ENCODE measurements around the gene ADARB2.

The ADARB2 gene

DNA sequence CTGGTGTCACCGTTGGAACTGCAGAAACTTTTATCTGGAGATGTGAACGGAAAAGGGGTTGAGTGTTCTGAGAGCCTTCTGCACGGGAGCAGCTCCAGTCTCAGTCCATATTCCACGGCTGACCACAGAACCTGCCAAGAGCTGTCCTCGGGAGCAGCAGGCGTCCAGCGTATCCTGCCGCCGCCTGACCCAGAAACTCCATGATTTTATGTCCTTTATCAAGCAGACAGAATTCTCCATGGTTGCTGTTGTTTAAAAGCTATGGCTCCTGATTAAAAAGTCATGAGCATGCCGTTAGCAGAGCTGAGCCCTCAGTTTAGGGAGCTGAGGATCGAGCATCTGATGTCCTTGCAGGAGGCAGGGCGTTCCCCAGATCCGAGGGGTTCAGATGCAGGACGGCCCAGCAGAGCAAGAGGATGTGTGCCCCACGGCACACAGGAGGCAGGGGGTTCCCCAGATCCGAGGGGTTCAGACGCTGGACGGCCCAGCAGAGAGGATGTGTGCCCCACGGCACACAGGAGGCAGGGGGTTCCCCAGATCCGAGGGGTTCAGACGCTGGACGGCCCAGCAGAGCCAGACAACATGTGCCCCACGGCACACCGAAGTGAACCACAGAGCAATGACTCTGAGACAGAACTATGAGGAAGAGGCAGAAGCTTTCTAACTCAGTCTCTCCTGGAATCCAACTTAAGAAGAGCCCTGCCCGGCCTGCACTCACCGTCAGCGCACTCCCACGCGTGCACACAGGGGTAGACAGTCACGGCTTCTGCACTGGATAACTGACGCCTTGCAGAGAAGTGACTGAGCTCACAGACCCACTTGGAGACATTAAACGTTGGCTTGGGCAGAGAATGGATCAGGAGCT is 584.7 kb downstream of the ADARB2 start:
- no peak overlapping the region for H3K27ac ChIP-seq
- no peak for TF ChIP-seq ZFX (IDR thresholded peaks at IDR 0.05; ENCODE audit: borderline replicate concordance)
- TF ChIP-seq, protein P1, sequence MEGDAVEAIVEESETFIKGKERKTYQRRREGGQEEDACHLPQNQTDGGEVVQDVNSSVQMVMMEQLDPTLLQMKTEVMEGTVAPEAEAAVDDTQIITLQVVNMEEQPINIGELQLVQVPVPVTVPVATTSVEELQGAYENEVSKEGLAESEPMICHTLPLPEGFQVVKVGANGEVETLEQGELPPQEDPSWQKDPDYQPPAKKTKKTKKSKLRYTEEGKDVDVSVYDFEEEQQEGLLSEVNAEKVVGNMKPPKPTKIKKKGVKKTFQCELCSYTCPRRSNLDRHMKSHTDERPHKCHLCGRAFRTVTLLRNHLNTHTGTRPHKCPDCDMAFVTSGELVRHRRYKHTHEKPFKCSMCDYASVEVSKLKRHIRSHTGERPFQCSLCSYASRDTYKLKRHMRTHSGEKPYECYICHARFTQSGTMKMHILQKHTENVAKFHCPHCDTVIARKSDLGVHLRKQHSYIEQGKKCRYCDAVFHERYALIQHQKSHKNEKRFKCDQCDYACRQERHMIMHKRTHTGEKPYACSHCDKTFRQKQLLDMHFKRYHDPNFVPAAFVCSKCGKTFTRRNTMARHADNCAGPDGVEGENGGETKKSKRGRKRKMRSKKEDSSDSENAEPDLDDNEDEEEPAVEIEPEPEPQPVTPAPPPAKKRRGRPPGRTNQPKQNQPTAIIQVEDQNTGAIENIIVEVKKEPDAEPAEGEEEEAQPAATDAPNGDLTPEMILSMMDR (IDR thresholded peaks at IDR 0.05) = no peak

DNA sequence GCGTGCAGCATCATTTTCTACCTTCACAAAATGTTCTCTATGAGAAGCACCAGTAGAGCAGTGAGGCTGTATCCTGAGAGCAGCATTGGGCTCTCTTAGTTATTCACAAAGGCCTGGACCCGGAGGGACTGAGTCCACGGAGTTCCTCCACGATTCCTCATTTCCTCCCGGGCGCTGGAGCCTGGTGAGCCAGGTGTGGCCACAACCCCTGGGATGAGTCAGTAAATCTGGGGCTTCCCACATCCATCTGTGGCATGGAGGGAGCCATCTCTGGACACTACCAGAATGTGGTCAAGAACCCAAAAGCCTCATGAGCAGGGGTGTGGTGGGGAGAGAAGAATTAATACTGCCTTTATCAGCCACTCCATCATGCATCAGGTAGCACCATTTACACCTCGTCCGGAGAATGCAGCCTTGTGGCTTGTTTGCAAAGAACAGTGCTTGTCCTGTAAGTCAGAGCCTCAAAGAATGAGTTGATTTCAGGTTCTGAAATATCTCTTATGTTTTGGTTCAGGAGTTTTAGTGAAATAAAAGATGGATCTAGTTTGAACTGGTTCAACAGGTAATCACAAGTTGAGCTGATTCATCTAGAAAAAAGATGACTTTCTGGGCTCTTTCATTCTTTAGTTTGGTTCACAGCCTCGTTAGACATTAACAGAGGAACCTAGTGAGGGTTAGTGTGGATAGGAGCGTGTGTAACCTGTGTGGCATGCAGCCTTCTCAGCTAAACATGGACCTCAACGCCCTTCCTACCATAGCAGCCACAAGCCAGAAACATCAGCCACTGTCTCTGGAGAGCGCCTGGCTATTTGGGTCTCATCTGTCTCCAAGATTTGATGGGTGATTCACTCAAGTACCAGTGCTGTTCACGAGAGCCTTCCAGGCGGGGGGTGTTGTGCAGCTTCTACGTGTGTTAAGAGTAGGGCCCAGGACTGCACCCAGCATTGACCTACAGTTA is 586.0 kb downstream of the ADARB2 start:
- H3K27ac ChIP-seq = no peak overlapping the region
- no peak for TF ChIP-seq ZFX (IDR thresholded peaks at IDR 0.05; ENCODE audit: borderline replicate concordance)
- TF ChIP-seq, protein P1 (IDR thresholded peaks at IDR 0.05) = no peak

DNA sequence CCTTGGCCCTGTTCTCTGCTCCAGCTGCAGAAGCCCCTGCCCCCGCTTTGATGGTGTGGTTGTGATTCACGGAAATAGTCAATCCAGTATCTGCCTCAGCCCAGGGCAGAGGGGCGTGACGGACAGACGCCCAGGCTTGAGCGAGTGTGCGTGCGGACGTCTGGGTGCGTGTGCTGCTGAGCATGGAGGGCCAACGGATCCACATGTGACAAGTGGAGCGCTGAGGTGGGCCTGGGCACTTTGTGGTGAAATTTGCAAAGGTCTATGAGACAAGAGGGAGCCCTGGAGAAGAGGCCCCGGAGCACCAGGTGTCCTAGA is 586.7 kb downstream of the ADARB2 start:
- H3K27ac ChIP-seq = no peak overlapping the region

DNA sequence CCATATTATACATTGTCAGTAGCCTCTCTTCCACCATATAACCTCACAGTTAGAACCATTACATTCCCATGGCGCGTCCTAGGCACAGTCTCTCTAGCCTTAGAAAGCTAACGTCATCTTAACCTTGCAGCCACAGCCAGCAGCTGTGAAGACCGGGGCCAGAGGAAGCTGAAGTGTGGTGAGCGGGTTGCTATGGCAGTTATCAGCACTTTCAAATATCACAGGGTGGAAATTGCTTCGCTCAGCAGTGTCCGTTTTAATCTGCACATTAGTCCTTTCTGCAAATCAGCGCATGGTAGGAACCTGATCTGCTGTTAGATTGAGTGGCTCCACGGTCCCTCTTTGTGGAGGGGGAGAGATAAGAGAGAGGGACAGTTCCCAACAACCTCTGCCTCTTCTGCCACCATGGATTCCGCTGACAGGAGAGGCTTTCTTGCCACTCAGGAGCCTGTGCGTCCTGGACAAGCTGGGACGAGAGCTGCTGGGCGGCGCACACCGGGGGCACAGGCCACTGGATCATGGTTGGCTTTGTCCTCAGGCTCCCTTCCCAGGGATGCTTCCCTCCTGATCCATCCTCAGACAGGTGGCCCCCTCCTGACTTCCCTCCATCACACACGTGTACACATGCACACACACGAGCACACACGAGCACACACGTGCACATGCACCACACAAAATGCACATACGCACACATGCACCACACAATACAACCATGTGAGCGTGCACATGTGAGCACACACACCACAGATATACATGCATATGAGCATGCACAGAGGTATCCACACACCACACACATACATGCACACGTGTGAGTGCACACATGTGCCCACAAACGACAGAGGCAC is 587.3 kb downstream of the ADARB2 start:
- TF ChIP-seq ZFX (IDR thresholded peaks at IDR 0.05; ENCODE audit: borderline replicate concordance) = no peak
- TF ChIP-seq, protein P1 (IDR thresholded peaks at IDR 0.05) = no peak
- H3K27ac ChIP-seq = no peak overlapping the region

More for the DNA sequence above, 586.7 kb downstream of the ADARB2 start:
- no peak for TF ChIP-seq ZFX (IDR thresholded peaks at IDR 0.05; ENCODE audit: borderline replicate concordance)
- TF ChIP-seq, protein P1 (IDR thresholded peaks at IDR 0.05) = no peak

DNA sequence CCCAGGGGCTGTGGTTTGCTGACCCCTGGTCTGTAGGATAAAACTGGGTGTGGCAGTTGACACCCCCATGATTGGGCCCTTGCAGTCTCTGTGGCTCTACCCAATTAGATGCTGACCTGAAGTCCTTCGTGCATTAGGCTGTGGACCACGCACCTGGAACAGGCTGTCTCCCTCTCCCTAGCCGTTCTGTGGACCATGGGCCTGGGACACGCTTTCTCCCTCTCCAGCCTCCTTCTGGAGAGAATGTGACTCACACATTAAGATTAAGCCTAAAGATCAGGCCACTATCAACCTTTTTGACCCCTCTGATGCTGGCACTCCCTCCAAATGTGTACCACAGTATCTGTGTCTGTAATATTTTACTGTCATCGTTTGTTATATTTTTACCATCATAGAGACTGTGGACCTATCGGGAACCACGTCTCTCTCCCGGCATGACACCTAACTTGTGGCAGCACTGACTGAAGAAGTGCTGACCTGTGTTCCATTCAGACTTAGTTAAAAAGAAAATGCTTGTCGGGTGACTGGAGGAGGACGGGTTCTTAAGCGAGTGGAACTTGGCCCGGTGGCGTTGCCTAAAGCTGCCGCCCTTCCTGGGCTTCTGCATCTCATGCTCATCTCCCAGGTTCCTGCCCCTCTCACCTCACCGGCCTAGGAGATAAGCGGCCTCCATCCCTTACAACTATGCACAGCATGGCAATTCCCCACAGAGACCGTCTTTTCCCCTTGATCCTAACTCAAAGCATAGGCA is 588.3 kb downstream of the ADARB2 start:
- no peak overlapping the region for H3K27ac ChIP-seq
- no peak for TF ChIP-seq ZFX (IDR thresholded peaks at IDR 0.05; ENCODE audit: borderline replicate concordance)
- TF ChIP-seq, protein P1 (IDR thresholded peaks at IDR 0.05) = no peak

DNA sequence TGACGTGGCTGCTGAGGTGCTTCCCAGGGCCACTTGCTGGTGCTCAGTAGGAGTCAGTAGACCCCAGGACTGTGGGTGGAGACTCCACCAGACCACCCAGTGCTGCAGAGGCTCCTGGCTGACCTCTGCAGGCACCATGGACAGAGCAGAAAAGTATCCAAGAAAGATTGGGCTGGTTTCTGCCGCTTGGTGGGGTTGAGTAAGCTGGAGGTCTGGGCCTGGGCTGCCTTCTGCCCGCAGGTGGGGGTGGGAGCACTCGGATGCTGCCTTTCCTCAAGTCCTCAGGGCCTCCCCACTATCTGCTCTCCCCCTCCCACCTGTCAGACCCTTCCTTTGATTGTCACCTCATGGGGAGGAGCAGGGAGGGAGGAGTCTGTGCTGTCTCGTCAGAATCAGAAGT is 589.5 kb downstream of the ADARB2 start:
- H3K27ac ChIP-seq = no peak overlapping the region
- TF ChIP-seq, protein P1 (IDR thresholded peaks at IDR 0.05) = no peak
- TF ChIP-seq ZFX (IDR thresholded peaks at IDR 0.05; ENCODE audit: borderline replicate concordance) = no peak
